Nephron progenitor cell (in vitro differentiated cells): ENCODE data around the gene EFCAB3.

Source experiments
- DNase-seq: peaks from one replicate; pipeline ENCODE4 v3.0.0; 2021
- H3K27ac Mint-ChIP-seq: 2 replicates; pipeline ENCODE4 v1.8.0; 2021; ENCODE audit warnings: mild to moderate bottlenecking, moderate library complexity, mixed read lengths
- H3K27me3 Mint-ChIP-seq: 2 replicates; pipeline ENCODE4 v1.8.0; 2021; ENCODE audit warnings: mild to moderate bottlenecking, low read depth, mixed read lengths; ENCODE audit not compliant: poor library complexity
- H3K36me3 Mint-ChIP-seq: 2 replicates; pipeline ENCODE4 v1.8.0; 2021; ENCODE audit warnings: low read depth, mixed read lengths
- H3K4me1 Mint-ChIP-seq: 2 replicates; pipeline ENCODE4 v1.8.0; 2021; ENCODE audit warnings: mixed read lengths
- H3K4me3 Mint-ChIP-seq: 2 replicates; pipeline ENCODE4 v1.8.0; 2021; ENCODE audit warnings: mild to moderate bottlenecking, moderate library complexity, mixed read lengths
- H3K9me3 Mint-ChIP-seq: 2 replicates; pipeline ENCODE4 v1.8.0; 2021; ENCODE audit warnings: mild to moderate bottlenecking, moderate library complexity, mixed read lengths
- CTCF ChIP-seq: fragments of 200-600 bp; sonication (generic); IDR thresholded peaks from 2 replicates; pipeline ENCODE4 v1.5.0; 2021; ENCODE audit warnings: antibody characterized with exemption

EFCAB3 gene

GRCh38 chr17:62380253-62380652 lies at the start of gene EFCAB3:
Gene EFCAB3, plus strand, starts transcription at chr17:62380553. Its CDS starts 2,427 bp downstream, at chr17:62382980.
- H3K27ac Mint-ChIP-seq: no peak within 1 kb of the TSS
- DNase-seq: no peak
- no peak within 1 kb of the TSS for H3K4me3 Mint-ChIP-seq
- H3K36me3 Mint-ChIP-seq: no peaks in the 10 kb centered on the region
- no peaks in the 10 kb centered on the region for H3K4me1 Mint-ChIP-seq
- TF ChIP-seq CTCF: no peak
- no peaks in the 10 kb centered on the region for H3K9me3 Mint-ChIP-seq
- H3K27me3 Mint-ChIP-seq: peaks cover 25% of the 10 kb centered on the region

GRCh38 chr17:62336527-62336926 lies 43.8 kb upstream of the EFCAB3 start:
- Mint-ChIP-seq H3K36me3 (peaks cover under 1% of the 10 kb centered on the region), H3K4me3 (no peak overlapping the region), H3K27me3 (peaks cover 2% of the 10 kb centered on the region), H3K4me1 (no peaks in the 10 kb centered on the region), H3K9me3 (peaks cover 35% of the 10 kb centered on the region), H3K27ac (no peak overlapping the region)
- DNase-seq: no peak
- no peak for TF ChIP-seq CTCF

GRCh38 chr17:62343764-62344270 lies 36.5 kb upstream of the EFCAB3 start:
- DNase-seq: no peak
- H3K4me3 Mint-ChIP-seq: no peak overlapping the region
- no peaks in the 10 kb centered on the region for H3K4me1 Mint-ChIP-seq
- no peak overlapping the region for H3K27ac Mint-ChIP-seq
- peaks cover 3% of the 10 kb centered on the region for H3K36me3 Mint-ChIP-seq
- H3K9me3 Mint-ChIP-seq: peaks cover 14% of the 10 kb centered on the region
- peaks cover 13% of the 10 kb centered on the region for H3K27me3 Mint-ChIP-seq
- TF ChIP-seq CTCF: no peak

GRCh38 chr17:62351176-62351575 lies 29.2 kb upstream of the EFCAB3 start:
- no peaks in the 10 kb centered on the region for H3K9me3 Mint-ChIP-seq
- no peaks in the 10 kb centered on the region for H3K36me3 Mint-ChIP-seq
- DNase-seq: no peak
- no peak for TF ChIP-seq CTCF
- H3K27me3 Mint-ChIP-seq: peaks cover 22% of the 10 kb centered on the region
- H3K27ac Mint-ChIP-seq: no peak overlapping the region
- H3K4me1 Mint-ChIP-seq: no peaks in the 10 kb centered on the region
- no peak overlapping the region for H3K4me3 Mint-ChIP-seq

GRCh38 chr17:62366191-62366590 lies 14.2 kb upstream of the EFCAB3 start:
- peaks cover 13% of the 10 kb centered on the region for H3K9me3 Mint-ChIP-seq
- DNase-seq: no peak
- no peaks in the 10 kb centered on the region for H3K36me3 Mint-ChIP-seq
- no peak for TF ChIP-seq CTCF
- H3K27ac Mint-ChIP-seq: no peak overlapping the region
- H3K4me1 Mint-ChIP-seq: no peaks in the 10 kb centered on the region
- H3K4me3 Mint-ChIP-seq: no peak overlapping the region
- peaks cover 13% of the 10 kb centered on the region for H3K27me3 Mint-ChIP-seq

GRCh38 chr17:62381561-62381960 lies 1.2 kb downstream of the EFCAB3 start:
- no peak overlapping the region for H3K27ac Mint-ChIP-seq
- peaks cover 25% of the 10 kb centered on the region for H3K27me3 Mint-ChIP-seq
- no peaks in the 10 kb centered on the region for H3K36me3 Mint-ChIP-seq
- DNase-seq: no peak
- no peak overlapping the region for H3K4me3 Mint-ChIP-seq
- H3K4me1 Mint-ChIP-seq: no peaks in the 10 kb centered on the region
- no peaks in the 10 kb centered on the region for H3K9me3 Mint-ChIP-seq
- TF ChIP-seq CTCF: no peak
